Measurements from ENCODE around the gene TCHP.

- TF ChIP-seq GATA2 (IDR thresholded peaks at IDR 0.05; ENCODE audit: low read depth, low read length) (no peak), GATA3 (IDR thresholded peaks at IDR 0.05; ENCODE audit: low read depth, low read length) (no peak)
Measured at GRCh38 chr12:109946913-109947312, 46.8 kb downstream of the TCHP start.

Data from SH-SY5Y (cell line).